Keratinocyte (primary cell): Measurements from ENCODE around the gene RBAK.

Experiments used
- EZH2 ChIP-seq: IDR thresholded peaks from one replicate; pipeline ENCODE4 v1.6.1; 2012; ENCODE audit warnings: inconsistent platforms, mild to moderate bottlenecking, low read length, moderate library complexity
- TF ChIP-seq, protein P1 (sequence below), 3 experiments: IDR thresholded peaks in 1 of 3; conservative IDR thresholded peaks in 1 of 3; optimal IDR thresholded peaks in 1 of 3; 2 replicates in 2 of 3; 3 replicates in 1 of 3; pipeline versions ENCODE3 to v1.5.1; 2011; ENCODE audit warnings: low read length in 3 of 3, mild to moderate bottlenecking in 3 of 3, moderate library complexity in 2 of 3, control low read depth in 1 of 3, inconsistent platforms in 1 of 3; ENCODE audit not compliant: insufficient read depth in 2 of 3; ENCODE audit errors: extremely low read depth in 1 of 3

DNA sequence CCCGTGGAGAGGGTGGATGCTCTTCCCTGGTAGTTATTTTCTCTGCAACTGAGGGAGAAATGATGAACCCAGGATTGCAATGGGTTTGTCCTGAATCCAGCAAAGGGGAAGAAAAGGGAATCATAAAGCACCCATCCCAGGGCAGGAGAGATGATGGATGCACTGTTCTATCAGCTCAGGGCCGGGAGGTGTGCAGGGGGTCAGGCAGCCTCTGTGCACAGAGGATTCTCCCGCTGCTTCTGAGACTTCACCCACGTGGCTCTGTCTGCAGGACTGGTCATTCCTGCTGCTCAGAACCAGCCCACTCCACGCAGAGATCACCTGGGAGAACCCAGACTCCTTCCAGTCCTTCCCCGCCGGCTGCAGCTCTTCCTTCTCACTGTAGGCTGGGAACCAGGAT, 70.7 kb downstream of the RBAK start:
- TF ChIP-seq, protein P1, sequence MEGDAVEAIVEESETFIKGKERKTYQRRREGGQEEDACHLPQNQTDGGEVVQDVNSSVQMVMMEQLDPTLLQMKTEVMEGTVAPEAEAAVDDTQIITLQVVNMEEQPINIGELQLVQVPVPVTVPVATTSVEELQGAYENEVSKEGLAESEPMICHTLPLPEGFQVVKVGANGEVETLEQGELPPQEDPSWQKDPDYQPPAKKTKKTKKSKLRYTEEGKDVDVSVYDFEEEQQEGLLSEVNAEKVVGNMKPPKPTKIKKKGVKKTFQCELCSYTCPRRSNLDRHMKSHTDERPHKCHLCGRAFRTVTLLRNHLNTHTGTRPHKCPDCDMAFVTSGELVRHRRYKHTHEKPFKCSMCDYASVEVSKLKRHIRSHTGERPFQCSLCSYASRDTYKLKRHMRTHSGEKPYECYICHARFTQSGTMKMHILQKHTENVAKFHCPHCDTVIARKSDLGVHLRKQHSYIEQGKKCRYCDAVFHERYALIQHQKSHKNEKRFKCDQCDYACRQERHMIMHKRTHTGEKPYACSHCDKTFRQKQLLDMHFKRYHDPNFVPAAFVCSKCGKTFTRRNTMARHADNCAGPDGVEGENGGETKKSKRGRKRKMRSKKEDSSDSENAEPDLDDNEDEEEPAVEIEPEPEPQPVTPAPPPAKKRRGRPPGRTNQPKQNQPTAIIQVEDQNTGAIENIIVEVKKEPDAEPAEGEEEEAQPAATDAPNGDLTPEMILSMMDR (optimal IDR thresholded peaks at IDR 0.05 in 1 of 3, IDR thresholded peaks at IDR 0.05 in 1 of 3, conservative IDR thresholded peaks at IDR 0.05 in 1 of 3; ENCODE audit: extremely low read depth in 1 of 3, insufficient read depth in 2 of 3, low read length in 3 of 3): no peak
- TF ChIP-seq EZH2: no peak
